ENCODE measurements around the gene GALNT14.

- TF ChIP-seq CTCF (tag by site-specific recombination; IDR thresholded peaks at IDR 0.05): no peak
- TF ChIP-seq ZNF777 (tag by site-specific recombination; IDR thresholded peaks at IDR 0.05; ENCODE audit: borderline replicate concordance): no peak
- no peak for TF ChIP-seq REST (tag by site-specific recombination; IDR thresholded peaks at IDR 0.05)
- no peak for TF ChIP-seq ZNF223 (tag by site-specific recombination; IDR thresholded peaks at IDR 0.05)
- TF ChIP-seq, protein P1, sequence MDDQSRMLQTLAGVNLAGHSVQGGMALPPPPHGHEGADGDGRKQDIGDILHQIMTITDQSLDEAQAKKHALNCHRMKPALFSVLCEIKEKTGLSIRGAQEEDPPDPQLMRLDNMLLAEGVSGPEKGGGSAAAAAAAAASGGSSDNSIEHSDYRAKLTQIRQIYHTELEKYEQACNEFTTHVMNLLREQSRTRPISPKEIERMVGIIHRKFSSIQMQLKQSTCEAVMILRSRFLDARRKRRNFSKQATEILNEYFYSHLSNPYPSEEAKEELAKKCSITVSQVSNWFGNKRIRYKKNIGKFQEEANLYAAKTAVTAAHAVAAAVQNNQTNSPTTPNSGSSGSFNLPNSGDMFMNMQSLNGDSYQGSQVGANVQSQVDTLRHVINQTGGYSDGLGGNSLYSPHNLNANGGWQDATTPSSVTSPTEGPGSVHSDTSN (CRISPR knock-in tag; IDR thresholded peaks at IDR 0.05): no peak
- no peak for TF ChIP-seq ZNF768 (tag by site-specific recombination; IDR thresholded peaks at IDR 0.05)
- no peak for TF ChIP-seq ZNF624 (tag by site-specific recombination; IDR thresholded peaks at IDR 0.05)
Observed at GRCh38 chr2:31110998-31111397, 27.2 kb downstream of the GALNT14 start.
